ENCODE measurements around the gene MYL7.

DNA sequence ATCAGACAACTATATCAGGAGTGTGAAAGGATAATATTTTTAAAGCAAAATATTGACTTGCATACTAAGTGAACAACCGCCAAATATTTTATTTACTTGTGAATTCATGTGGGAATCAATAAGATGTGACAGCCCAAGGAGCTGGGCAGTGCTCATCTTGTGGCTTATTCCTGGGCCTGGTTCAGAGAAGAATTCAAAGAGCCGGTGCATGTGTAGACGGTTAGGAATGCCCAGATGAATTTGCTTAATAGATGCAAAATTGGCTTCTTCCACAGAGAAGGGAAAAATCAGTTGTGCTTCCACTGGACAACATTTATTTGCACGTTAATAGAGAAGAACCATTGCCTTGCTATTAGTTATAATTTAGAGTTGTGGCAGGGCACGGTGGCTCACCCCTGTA, 4.4 kb downstream of the MYL7 start:
- TF ChIP-seq MAFK (IDR thresholded peaks at IDR 0.05; ENCODE audit: low read length) (no peak), EP300 (IDR thresholded peaks at IDR 0.05; ENCODE audit: low read length) (no peak), TOE1 (IDR thresholded peaks at IDR 0.05; ENCODE audit: borderline replicate concordance) (no peak), TOE1 (CRISPR knock-in tag; IDR thresholded peaks at IDR 0.05; ENCODE audit: borderline replicate concordance, low read depth) (no peak), ZNF12 (CRISPR knock-in tag; IDR thresholded peaks at IDR 0.05) (no peak), FOXA1 (IDR thresholded peaks at IDR 0.05; ENCODE audit: borderline replicate concordance) (no peak)
